Activated effector memory CD4-positive, alpha-beta T cell treated with Interleukin-2 at 50 U/mL for 16 hours (primary cell): ENCODE data around the gene CAPN15.

Source experiments
- DNase-seq: peaks from one replicate; pipeline ENCODE4 v3.0.0-alpha.2; 2020

The CAPN15 gene

DNA sequence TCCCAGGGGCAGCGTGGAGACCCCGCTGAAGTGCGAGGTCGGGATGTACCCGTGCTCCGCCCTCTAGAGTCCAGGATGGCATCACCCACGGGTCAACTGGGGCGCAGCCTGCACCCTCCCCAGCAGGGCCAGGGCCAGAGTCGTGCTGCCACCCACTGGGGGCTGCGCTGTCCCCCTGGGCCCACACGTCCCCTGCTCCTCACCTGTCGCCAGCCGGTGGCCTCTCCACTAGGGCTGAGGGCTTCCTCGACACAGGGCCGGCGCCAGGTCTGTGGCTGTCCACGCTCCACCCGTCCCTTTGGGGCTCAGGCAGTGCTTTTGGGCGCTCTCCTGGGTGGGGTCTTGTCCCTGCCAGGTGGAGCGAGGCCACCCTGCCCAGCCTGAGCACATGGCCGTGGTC, 21.1 kb downstream of the CAPN15 start:
- DNase-seq, result no peak

DNA sequence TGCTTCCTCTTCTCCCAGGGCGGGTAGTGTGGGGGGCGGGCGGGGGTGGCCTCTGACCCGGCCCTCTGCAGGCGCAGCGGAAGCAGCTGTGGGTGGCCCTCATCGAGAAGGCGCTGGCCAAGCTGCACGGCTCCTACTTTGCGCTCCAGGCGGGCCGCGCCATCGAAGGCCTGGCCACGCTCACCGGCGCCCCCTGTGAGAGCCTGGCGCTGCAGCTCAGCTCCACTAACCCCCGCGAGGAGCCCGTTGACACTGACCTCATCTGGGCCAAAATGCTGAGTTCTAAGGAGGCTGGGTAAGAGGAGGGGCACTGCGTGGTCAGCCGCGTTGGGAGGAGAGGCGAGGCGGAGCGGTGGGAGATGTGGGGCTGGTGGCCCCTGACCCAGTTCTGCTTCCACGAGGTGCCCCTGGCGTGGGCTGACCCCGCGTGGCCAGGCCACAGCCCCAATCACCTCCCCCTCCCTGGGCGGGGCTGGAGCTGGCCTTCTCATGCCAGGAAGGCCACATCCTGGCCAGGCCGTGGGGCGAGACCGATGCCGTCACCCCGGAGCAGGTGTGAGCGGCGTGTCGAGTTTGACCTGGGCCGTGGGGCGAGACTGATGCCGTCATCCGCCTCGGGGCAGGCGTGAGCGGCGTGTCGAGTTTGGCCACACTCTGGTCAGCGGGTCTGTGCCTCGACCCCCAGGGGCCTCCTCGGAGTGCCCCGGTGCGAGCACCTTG, 22.2 kb downstream of the CAPN15 start:
- DNase-seq, result no peak

DNA sequence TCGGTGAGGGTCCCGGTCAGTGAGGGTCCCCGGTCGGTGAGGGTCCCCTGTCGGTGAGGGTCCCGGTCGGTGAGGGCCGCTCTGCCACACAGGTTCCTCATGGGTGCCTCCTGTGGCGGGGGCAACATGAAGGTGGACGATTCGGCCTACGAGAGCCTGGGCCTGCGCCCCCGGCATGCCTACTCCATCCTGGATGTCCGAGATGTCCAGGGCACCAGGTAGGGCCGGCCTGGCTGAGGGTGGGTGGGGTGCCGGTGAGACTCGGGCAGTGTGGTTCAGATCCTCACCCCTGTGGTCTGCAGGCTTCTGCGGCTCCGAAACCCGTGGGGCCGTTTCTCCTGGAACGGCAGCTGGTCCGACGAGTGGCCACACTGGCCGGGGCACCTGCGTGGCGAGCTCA, 23.7 kb downstream of the CAPN15 start:
- DNase-seq, result no peak

DNA sequence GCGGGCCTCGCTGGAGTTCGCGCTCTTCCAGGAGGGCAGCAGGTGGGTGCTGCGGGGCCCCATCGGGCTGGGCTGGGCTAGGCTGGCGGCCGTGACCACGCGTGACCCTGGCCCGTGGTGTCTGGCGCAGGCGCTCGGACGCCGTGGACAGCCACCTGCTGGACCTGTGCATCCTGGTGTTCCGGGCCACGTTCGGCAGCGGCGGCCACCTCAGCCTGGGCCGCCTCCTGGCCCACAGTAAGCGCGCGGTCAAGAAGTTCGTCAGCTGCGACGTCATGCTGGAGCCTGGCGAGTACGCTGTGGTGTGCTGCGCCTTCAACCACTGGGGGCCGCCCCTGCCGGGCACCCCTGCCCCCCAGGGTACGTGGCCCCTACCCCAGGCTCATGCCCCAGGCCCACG, 24.7 kb downstream of the CAPN15 start:
- DNase-seq, result no peak

DNA sequence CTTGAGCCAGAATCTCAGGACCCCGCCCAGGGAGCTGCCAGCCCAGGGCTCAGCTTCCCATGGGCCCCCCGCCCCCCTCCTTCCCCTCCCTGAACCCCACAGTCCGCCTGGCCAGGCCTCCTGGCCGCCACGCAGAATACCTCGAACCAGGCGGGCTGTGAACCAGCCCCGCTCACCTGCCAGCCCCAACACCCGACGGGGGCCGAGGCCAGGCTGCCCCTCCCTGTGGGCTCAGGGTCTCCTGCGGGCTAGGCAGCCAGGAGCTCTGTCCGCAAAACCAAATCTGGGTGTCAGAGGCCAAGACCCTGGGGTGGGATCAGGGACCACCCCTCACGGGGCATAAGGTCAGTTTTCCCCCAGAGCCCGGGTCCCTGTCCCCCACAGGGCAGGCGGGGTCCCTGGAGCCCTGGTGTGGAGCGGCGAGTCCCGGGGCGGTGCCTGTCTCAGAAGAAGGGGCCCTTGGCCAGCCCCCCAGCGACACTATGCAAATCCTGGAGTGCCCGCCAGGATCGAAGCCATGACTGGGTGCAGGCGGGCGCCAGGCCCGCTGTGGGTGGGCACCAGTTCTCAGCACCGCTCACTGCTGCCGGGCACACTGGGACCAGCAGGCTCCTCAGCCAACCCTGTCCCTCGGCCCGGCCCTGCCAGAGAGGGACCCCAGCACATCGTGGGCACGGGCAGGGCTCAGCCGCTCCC, 26.2 kb downstream of the CAPN15 start:
- DNase-seq, result no peak

DNA sequence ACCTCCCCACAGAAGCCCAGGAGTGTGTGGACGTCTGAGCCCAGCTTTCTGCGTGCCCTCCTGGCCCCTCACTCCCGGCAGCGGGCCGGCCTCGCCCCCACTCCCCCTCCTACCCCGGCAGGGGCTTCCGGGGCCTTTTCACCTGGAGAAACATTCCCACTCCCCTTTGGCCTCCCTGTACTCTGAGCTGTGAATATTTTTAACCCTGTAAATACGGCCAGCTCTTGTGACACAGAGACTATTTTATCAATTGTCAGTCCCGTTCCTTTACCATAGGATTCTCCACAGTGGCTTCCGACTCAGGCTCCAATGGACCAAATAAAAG, 26.7 kb downstream of the CAPN15 start:
- no peak for DNase-seq

DNA sequence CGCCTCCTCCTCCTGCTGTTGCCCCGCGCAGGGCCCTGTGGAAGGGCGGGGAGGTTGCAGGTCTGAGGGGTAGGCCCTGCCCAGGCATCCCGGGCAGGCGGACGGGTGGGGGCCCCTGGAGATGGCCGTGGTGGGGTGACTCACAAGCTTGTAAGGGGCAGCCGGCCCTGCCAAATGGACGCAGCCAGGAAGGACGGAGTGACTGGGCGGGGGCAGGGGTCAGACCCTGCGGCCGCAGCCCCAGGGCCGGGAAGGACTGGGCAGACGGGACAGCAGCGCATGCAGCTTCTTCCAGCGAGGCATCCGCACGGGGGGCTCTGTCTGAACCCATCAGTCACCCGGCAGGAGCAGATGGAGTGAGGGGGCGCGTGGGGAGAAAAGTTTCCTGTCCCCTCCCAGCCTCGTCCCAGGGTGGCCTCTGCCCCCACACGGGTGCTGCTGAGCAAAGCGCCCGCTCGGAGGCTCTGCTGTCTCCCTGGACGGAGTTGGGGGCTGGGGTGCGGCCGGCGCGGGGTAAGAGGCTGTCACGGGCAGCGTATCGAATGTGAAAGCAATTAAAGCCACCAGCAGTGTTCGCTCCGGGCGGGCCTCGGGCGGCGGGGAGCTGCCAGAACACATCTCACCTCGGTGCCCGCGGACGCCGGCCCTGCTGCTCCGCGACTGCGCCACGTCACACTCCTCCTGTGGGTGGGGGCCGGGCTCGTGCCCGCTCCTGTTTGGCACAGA, 27.3 kb downstream of the CAPN15 start:
- DNase-seq, result no peak

DNA sequence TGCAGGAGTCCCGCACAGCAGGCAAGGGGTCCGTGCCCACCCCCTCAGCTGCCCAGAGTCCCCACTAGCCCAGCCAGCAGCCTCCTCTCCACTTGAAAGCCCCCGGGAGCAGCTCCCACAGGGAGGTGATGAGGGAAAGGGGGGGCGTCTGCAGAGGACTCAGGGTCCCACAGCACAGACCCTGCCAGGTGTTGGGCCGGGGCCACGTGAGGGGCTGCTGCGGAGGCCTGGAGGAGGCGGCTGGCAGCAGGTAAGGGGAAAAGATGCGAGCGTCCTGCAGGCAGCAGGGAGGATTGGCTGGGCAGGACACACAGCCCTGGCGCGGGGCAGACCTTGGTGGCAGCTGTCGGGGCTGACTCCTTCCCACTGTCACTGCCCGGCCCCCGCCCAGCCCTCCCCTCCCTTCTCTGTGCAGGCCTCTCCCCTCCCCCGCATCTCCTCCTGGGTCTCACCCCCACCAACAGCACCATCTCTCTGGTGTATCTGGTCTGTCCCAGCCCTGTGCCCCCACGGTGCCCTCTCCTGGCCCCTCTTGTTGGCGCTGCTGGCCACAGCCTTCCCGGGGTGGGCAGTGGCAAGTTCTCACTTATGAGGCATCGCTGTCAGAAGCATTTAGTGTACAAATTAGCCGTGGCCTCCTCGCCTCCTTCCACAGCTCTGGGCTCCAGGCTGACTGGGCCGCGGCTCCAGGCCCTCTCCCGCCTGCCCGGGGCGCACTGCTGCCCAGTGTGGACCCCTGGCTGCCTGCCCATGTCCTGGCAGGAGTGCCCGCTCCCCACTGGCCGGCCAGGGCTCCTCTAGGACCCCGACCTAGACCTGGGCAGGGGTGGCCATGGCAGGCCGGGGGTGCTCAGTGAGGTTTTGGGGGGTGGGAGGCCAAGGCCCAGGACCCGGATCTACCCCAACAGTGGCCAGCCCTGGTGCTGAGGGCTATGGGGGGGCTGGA, 28.3 kb downstream of the CAPN15 start:
- no peak for DNase-seq

DNA sequence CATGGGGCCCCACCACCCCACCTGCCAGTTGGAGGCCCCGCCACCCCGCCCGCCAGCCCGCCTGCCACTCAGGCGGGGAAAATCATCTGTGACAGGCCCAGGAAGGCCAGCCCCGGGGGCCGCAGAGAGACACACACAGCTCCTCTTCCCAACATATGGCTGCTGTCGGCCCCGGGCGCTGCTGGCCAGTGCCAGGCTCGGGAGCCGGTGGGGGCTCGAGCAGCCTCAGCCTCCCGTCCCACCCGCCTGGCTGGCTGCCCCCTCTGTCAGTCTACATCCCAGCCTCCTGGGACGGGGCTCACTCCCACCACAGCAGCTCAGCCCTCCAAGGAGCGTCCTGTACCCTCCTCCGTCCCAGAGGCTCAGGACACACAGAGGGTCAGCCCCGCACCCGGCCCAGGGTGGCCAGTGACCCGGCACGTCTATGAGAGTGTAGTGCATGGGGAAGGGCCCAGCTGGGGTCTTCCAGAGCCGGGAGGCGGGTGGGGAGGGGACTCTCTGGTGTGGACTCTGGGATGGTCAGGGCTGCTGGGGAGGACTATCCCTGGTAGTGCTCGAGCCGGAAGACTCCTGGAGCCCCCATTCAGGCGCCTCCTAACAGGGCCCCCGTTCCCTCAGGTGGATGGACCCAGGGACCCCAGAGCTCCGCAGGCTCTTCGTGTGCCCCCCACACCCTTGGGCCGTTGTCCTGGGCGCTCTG, 29.1 kb downstream of the CAPN15 start:
- no peak for DNase-seq

DNA sequence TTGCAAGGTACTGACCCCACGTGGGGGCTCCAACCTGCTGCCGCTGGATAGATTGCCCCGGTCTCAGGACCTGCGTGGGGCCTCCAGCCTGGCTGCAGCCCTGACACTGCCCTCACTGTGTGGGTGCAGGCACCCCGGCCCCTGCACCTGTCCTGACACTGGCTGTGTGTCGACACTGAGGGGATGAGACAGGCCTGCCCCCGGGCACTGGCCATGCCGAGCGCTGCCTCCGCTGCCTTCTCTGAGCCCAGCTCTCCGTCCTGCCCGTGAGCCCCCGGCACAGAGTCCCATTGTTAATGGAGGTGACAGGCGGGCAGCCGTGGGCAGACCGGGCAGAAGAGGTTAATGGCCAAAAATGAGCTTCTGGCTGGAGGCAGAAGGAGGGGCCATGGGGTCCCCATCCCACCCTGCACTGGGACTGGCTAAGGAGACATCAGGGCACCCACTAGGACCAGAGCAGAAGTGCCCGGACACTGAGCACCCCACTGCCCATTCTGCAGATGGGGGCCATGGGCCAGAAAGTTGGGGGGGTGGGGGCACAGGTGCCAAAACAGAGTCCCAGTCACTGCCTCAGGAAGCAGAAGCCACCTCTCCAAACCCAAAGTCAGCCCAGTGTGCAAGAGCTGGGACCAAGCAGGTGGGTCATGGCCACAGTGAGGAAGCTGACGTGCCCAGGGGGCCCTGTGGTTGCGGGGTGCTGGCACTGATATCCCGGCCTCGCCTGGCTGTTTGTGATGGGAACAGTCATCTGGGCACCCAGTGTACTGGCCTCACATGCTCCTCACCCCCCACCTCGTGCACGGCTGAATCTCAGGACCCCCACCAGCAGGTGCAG, 30.2 kb downstream of the CAPN15 start:
- DNase-seq, result no peak

DNA sequence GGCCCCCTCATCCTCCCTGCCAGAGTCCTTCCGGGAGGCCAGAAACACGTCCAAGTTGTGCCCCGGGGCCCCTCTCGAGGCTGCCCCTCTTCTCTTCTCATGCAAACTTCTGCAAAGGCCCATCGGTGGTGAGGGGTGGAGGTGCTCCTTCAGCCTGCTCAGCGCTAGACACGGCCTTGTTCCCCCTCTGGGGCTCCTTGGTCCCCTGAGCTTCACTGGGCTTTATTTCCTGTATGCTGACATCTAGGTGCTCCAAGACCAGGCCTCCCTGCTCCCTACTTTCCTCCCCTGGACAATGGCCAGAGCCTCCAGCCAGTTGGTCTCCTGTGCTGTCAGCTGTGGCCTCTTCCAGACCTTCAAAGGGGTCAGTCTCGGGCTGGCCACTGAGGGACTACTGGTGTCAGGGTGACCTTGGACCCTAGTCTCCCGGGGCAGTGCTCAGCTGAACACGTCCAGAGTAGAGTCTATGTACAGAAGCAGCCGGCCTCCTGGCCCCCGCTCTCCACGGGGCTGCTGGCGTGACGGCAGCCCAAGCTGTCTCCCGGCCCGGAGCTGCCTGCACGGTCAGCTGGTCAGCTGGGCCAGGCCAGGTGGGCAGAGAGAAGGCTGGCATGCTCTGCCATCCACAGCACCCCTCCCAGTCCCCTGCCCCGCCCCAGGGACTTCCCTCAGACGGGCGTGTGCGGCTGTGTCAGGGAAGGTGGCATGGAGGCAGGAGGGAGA, 30.9 kb downstream of the CAPN15 start:
- DNase-seq, result no peak

DNA sequence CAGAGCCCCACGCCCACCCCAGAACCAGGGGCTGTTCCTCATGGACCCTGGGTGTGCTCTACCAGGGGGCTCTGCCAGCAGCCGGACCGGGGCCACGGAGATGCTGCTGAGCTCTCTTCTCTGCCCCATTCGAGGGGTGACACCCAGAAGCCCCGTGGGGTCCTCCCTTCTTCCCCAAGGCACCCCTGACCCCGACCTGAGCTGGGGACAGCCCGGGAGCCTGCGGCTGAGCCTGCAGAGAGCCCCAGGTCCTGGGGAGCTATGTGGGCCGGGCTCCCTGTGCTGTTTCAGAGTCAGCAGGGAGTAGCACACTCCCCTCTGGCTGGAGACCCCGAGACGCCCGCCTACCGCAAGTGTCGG, 31.5 kb downstream of the CAPN15 start:
- no peak for DNase-seq

DNA sequence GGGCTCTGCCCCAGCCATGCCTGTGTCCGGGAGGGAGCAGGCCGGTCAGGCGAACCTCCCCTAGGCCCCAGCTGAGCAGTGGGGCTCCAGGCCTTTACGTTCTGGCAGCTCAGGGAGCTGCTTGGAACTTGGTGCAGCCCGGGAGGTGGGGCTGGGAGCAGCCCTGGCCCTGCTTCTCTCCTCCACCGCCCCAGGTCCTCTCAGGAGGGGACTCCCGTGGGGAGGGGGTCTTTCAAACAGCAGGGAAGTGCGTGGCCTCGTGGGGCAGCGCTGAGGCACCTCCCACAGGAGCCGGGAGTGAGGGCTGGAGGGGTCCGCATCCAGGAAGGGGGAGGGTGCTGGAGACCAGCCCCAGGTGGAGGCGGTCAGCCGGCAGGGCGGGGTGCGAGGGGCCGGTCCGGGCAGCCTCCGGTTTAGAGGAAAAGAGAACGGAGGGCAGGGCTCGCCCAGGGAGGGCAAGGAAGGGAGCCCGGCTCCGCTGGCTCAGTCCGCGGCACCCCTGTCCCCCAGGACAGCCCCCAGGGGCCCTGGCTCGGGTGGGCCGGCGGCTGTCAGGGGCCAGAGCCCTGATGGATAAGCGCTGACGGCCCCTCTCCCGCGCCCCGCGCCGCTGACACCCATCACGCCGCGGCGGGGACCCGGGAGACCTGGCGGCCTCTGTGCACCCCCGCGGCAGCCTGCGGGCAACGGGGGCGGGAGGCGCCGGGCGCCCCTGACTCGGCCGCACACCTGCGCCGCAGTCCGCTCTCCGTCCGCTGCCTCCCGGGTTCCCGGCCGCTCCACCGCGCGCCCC, 32.1 kb downstream of the CAPN15 start:
- DNase-seq, result no peak

DNA sequence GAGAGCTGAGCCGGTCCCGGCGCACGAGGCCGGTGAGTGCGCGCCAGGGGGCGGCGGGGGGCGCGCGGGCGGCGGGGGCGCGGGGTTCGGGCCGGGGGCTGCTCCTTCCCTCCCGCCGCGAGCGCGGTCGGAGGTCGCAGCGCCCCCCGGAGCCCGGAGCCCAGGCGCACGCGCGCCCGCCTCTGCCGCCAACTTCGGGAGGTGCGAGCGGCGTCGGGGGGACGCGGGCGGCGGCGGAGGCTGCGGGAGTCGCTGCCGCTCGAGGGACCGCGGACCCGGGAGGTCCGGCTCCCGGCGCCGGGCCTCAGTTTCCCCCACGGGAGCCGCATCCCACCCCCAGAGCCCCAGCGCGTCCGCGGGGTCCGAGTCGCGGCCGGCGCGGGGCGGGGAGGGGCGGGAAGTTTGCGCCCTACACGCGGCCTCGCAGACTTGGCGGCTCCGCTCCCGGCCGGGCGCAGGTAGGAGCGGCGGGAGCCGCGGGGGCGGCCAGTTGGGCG, 32.7 kb downstream of the CAPN15 start, which contains the start of gene PRR35:
Gene PRR35, plus strand, starts transcription at position 191 of the 497 bp plus-strand sequence. CDS start 2,901 bp downstream, outside the sequence.
- DNase-seq, result no peak

DNA sequence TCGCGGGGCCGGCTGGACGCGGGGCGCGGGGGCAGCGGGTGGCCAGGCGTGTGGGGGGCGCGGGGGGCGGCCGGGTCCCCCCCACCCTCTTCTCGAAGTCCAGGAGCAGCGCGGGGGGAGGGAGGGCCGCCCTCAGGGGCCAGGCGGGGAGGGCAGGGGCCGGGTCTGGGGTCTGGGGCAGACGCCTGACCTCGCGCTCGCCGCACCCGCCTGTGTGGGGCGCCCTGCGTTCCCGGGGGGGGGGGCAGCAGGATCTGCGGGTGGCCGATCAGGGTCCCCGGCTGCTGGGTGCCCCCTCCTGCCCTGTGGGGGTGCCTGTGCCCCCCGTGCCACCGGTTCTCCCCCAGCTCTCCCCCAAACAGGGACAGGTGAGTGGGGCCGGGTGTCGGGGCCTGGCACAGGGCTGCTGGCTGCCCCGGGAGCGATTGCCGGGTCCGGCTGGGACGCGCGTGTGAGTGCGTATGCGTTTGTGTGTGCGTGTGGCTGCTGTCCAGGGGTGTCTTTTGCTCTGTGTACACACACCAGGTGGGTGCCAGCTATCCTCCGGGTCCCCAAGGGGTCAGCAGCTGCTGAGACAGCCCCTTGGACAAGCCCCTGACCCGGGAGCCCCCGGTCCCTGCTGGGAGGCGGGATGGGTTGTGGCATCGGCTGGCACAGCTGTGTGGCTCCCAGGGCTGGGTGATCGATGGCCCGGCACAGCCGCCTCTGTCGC, 33.3 kb downstream of the CAPN15 start:
- no peak for DNase-seq

DNA sequence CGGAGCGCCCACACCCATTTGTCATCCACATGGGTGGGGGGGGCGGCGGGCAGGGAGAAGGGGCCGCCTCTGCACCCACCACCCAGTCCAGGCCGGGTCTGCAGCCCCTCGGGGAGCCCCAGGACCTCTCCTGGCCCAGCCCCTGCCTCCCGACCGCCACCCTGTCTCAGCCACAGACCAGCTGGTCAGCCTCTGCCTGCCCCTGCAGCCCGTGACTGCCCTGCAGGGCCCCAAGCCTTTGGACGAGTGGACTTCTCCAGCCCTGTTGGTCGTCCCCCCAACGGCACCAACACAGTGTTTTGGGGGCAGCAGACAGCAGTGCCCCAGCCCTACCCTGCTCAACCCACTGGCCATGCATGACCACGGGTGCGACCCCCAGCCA, 33.9 kb downstream of the CAPN15 start:
- DNase-seq, result no peak

DNA sequence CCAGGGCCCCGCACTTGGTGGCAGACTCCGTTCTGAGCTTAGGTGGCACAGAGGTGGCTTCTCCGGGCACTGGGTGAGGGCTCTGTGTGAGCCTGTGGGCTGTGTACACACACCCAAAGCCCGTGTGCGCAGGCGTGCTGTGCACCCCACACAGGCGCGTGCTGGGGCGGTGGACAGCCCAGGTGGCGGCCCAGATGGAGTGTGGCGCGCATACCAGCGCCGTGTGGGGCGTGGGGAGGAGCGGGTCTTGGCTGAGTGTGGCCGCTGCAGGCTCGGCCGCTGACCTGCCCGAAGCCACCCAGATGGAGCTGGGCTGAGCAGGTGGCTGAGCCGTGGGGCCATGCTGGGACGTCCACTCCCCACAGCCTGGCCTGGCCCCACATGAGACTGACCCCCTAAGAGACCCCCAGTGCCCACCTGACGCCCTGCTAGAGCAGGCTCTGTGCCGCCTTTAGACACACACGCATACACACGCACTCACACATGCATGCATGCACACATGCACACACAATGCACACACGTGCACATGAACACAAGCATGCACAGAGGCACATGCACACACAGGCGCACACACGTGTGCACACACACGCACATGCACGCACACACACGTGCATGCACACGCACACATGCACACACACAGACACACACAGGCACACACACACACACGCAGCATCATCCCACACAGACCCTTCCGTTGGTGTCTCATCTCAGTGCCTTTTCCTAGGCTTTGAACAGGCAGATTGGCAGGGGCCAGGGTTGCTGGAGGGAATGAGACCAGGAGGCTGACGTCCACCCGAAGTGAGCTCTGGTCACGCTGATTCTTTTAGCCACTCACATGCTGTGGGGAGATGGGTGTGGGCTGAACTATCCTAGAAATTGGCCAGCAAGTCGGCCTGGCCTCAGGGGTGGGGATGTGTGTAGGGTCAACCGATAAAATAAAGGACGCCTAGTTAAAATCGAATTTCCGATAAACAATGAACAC, 34.7 kb downstream of the CAPN15 start:
- no peak for DNase-seq
